Kidney (tissue), 14 donors: ENCODE measurements around the gene PANX2. TPM values are rescaled to one million over a fixed set of nuclear protein-coding genes. Genes with fewer than 3 reads are reported as not detected.

Source experiments
- DNase-seq, 5 donors: peaks; one replicate each; pipeline ENCODE4 v3.0.0-alpha.2; 2013 to 2020
- FAIRE-seq: peaks from 2 replicates; lab custom pipeline; 2012; peaks lifted over from hg19 to GRCh38; lab: Jason Lieb, UNC
- H3K27ac ChIP-seq, 2 donors: one replicate each; pipeline ENCODE4 v1.7.0; 2013; ENCODE audit warnings: low read depth in 2 of 2, low read length in 2 of 2, inconsistent platforms in 1 of 2
- H3K27me3 ChIP-seq: one replicate; pipeline ENCODE4 v1.7.1; 2013; ENCODE audit warnings: low read length, inconsistent platforms; ENCODE audit not compliant: control insufficient read depth, insufficient read depth
- H3K36me3 ChIP-seq, 3 donors: one replicate each; pipeline versions ENCODE4 v1.7.0 to v1.7.1; 2013; ENCODE audit warnings: low read length in 3 of 3, control low read depth in 1 of 3, inconsistent platforms in 1 of 3; ENCODE audit not compliant: insufficient read depth in 3 of 3, control insufficient read depth in 2 of 3
- H3K4me1 ChIP-seq, 3 donors: one replicate each; pipeline versions ENCODE4 v1.7.0 to v1.7.1; 2013; ENCODE audit warnings: low read length in 3 of 3, inconsistent platforms in 1 of 3, low read depth in 1 of 3; ENCODE audit not compliant: control insufficient read depth in 2 of 3, insufficient read depth in 2 of 3
- H3K4me3 ChIP-seq, 3 donors: one replicate each; pipeline versions ENCODE4 v1.7.0 to v1.8.1; 2013; ENCODE audit warnings: low read length in 3 of 3, control low read depth in 1 of 3, inconsistent platforms in 1 of 3
- H3K9ac ChIP-seq, 3 donors: one replicate each; pipeline versions ENCODE4 v1.7.0 to v1.7.1; 2013; ENCODE audit warnings: low read length in 3 of 3, control low read depth in 1 of 3, inconsistent platforms in 1 of 3
- H3K9me3 ChIP-seq, 3 donors: one replicate each; pipeline versions ENCODE4 v1.7.0 to v1.7.1; 2013; ENCODE audit warnings: low read length in 3 of 3, control low read depth in 1 of 3, inconsistent platforms in 1 of 3; ENCODE audit not compliant: control insufficient read depth in 2 of 3, insufficient read depth in 1 of 3
- intact Hi-C: fragments of 100-400 bp; cut with DNase I; formaldehyde crosslinking; loops from one replicate; pipeline ENCODE4 v1.11.1; 2022
- polyA plus RNA-seq: library from polyadenylated mRNA; stranded (reverse); fragments of 350-450 nt; fragmentation: Illumina TruSeq; extraction: RNeasy Lipid Tissue Mini Kit (QIAGEN cat#74804); gene quantifications from one replicate; pipeline ENCODE4 v1.2.3, GENCODE V29; 2014; ENCODE audit warnings: low read depth, low replicate concordance; ENCODE audit not compliant: insufficient read depth
- total RNA-seq: library from RNA; stranded (reverse); fragmentation: NEBNext Ultra II Directional; extraction: Animal tissue kit (Norgen Biotek cat#: 25700); gene quantifications from one replicate; pipeline ENCODE4 v1.2.1, GENCODE V29; 2021
- TF ChIP-seq, protein P1 (sequence below): IDR thresholded peaks from 3 replicates; pipeline ENCODE4 v1.5.1; 2012; ENCODE audit warnings: mild to moderate bottlenecking, moderate library complexity, borderline replicate concordance; ENCODE audit not compliant: insufficient read depth; ENCODE audit errors: extremely low read depth
- donor health status: control.
- donor health status: control.
- donor health status: control.
- donor health status: control.
- donor health status: control.
- donor health status: DM: yes; HTN: yes; CAD: no.
- donor health status: Normal renal cell carcinoma (clear cell type).

The PANX2 gene
- total and polyA plus RNA-seq, 2 donors from 2014 or later: 1.0 to 4.3 TPM

- FAIRE-seq: no peak
- Histone ChIP-seq H3K9me3 (no peaks in the 10 kb centered on the region), H3K27ac (no peak overlapping the region), H3K27me3 (no peaks in the 10 kb centered on the region), H3K9ac (no peak overlapping the region), H3K4me3 (no peak overlapping the region), H3K36me3 (peaks cover 2 to 35% (median 28%) of the 10 kb centered on the region in 3 donors), H3K4me1 (peaks cover 0 to 2% (median 0%) of the 10 kb centered on the region in 3 donors)
- TF ChIP-seq, protein P1, sequence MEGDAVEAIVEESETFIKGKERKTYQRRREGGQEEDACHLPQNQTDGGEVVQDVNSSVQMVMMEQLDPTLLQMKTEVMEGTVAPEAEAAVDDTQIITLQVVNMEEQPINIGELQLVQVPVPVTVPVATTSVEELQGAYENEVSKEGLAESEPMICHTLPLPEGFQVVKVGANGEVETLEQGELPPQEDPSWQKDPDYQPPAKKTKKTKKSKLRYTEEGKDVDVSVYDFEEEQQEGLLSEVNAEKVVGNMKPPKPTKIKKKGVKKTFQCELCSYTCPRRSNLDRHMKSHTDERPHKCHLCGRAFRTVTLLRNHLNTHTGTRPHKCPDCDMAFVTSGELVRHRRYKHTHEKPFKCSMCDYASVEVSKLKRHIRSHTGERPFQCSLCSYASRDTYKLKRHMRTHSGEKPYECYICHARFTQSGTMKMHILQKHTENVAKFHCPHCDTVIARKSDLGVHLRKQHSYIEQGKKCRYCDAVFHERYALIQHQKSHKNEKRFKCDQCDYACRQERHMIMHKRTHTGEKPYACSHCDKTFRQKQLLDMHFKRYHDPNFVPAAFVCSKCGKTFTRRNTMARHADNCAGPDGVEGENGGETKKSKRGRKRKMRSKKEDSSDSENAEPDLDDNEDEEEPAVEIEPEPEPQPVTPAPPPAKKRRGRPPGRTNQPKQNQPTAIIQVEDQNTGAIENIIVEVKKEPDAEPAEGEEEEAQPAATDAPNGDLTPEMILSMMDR: no peak
- intact Hi-C loops: no loop called here
- DNase-seq: no peak
Observed at GRCh38 chr22:50220603-50221409, 50.3 kb downstream of the PANX2 start.

GRCh38 chr22:50221410-50222300, 51.1 kb downstream of the PANX2 start:
- no peak overlapping the region for H3K27ac ChIP-seq
- DNase-seq (no peak), FAIRE-seq (no peak)
- H3K4me3 ChIP-seq: no peak overlapping the region
- no peak overlapping the region for H3K9ac ChIP-seq
- TF ChIP-seq, protein P1: no peak
- intact Hi-C loops: no loop called here
- H3K36me3 ChIP-seq: peaks cover 2 to 39% (median 27%) of the 10 kb centered on the region in 3 donors
- no peaks in the 10 kb centered on the region for H3K9me3 ChIP-seq
- peaks cover 0 to 2% (median 0%) of the 10 kb centered on the region in 3 donors for H3K4me1 ChIP-seq
- H3K27me3 ChIP-seq: no peaks in the 10 kb centered on the region

DNA sequence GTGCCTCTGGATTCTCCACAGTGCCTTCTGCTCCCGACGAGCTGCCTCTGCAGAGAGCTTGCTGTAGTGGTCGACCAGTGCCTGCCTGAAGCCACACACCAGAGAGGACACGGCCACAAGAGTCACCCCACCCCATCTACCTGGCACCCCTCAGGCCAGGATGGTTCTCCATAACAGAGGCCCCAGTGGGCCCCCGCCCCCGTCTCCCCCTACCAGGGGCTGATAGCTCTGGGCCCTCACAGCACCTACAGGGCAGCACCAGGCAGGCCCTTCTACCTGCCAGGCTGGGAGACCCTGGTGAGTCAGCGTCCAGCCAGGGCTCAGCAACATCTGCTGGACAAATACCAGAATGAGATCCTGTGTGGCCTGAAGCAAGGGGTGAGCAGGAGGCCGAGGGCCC, 52.0 kb downstream of the PANX2 start:
- TF ChIP-seq, protein P1: no peak
- Histone ChIP-seq H3K4me1 (peaks cover 0 to 2% (median 0%) of the 10 kb centered on the region in 3 donors), H3K9me3 (no peaks in the 10 kb centered on the region), H3K36me3 (peaks cover 2 to 37% (median 27%) of the 10 kb centered on the region in 3 donors), H3K4me3 (no peak overlapping the region), H3K27ac (no peak overlapping the region), H3K9ac (no peak overlapping the region), H3K27me3 (no peaks in the 10 kb centered on the region)
- no peak for DNase-seq
- intact Hi-C loops: no loop called here
- FAIRE-seq: no peak
